Measurements from ENCODE around the gene MAGI2.

Gene MAGI2

DNA sequence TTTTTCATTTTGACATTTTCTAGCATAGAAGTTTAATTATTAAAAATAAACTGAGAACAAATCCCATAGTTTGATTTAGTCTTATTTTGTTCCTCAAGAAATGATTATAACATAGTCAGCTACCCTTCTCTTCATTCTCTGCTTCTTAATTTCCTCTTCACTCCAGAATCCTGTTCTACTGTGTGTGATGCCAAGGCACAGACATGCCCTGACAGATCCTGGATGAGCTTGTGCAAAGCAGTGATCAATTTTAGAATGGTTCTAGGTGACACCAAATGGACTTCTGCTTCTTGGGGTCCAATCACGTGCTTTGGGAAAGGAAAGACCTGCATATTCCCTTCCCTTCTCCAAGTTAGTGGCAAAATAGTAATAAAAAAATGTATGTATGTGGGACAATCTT is 665.6 kb downstream of the MAGI2 start:
- DNase-seq (ENCODE audit: insufficient read length, low spot score) (no peak), FAIRE-seq (no peak)
- TF ChIP-seq SPI1 (IDR thresholded peaks at IDR 0.05; ENCODE audit: low read depth, low read length) (no peak), POLR2AphosphoS5 (IDR thresholded peaks at IDR 0.05; ENCODE audit: low read depth, low read length) (no peak), POLR2A (IDR thresholded peaks at IDR 0.05; ENCODE audit: low read depth, low read length) (no peak), POU2F2 (IDR thresholded peaks at IDR 0.05; ENCODE audit: low read depth, low read length) (no peak), PAX5 (IDR thresholded peaks at IDR 0.05; ENCODE audit: insufficient read depth, low read length, severe bottlenecking) (no peak), TAF1 (IDR thresholded peaks at IDR 0.05; ENCODE audit: low read depth, low read length) (no peak)

DNA sequence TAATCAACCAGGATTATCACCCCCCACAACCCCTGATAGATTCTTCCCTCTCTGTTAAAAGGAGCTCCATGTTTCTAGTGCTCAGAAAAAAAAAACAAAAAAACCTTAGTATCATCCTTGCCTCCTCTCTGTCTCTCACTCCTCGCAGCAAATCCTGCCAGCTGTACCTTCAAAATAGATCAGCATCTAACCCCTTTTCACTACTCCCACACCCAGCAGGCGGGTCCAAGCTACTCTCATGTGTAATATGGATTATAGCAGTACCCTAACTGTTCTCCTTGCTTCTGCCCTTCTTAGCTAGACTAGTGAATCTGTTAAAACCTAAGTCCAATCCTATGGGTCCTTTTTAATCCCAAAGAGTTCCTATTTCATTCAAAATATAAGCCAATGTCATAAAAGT is 667.4 kb downstream of the MAGI2 start:
- DNase-seq (ENCODE audit: insufficient read length, low spot score) (no peak), FAIRE-seq (no peak)
- TF ChIP-seq POLR2A (IDR thresholded peaks at IDR 0.05; ENCODE audit: low read depth, low read length) (no peak), POLR2AphosphoS5 (IDR thresholded peaks at IDR 0.05; ENCODE audit: low read depth, low read length) (no peak), PAX5 (IDR thresholded peaks at IDR 0.05; ENCODE audit: insufficient read depth, low read length, severe bottlenecking) (no peak), TAF1 (IDR thresholded peaks at IDR 0.05; ENCODE audit: low read depth, low read length) (no peak), SPI1 (IDR thresholded peaks at IDR 0.05; ENCODE audit: low read depth, low read length) (no peak)

DNA sequence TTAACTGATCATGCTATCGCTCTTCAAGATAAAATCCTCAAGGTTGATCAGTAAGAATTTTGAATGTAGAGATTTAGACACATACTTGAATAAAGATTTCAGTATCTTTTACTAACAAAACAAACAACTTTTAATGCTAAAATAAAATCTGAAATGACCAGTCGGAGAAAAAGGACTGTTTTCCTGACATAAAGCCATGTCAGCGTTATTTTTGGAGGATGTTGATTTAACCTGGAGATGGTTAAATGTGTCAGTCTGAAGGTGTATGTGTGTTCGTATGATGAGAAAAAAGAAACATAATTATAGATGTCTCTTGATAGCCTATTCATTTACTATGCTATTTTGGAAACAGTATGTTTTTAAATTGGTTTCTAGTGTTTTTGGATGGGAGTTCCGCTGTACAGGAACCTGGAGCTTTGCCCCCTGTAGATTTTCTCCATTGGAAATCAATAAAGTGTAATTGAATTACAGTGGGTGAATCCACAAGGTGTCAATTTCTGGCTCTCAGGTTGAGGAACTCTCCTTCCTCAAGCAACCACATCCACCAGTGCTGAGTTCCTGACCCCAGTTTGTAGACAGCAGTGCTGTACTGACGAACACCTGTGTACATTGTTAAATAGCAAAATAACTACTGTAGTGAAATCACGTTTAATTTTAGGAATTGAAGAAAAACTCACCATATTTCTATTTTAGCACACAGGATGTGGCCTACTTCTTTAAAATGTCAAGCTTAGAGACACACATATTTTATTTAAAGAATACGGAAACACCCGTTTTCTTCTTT is 670.1 kb downstream of the MAGI2 start:
- DNase-seq (ENCODE audit: insufficient read length, low spot score) (no peak), FAIRE-seq (no peak)
- no peak for TF ChIP-seq PAX5 (IDR thresholded peaks at IDR 0.05; ENCODE audit: insufficient read depth, low read length, severe bottlenecking)
- TF ChIP-seq TAF1 (IDR thresholded peaks at IDR 0.05; ENCODE audit: low read depth, low read length), result no peak
- no peak for TF ChIP-seq POU2F2 (IDR thresholded peaks at IDR 0.05; ENCODE audit: low read depth, low read length)
- no peak for TF ChIP-seq POLR2A (IDR thresholded peaks at IDR 0.05; ENCODE audit: low read depth, low read length)
- no peak for TF ChIP-seq SPI1 (IDR thresholded peaks at IDR 0.05; ENCODE audit: low read depth, low read length)
- TF ChIP-seq POLR2AphosphoS5 (IDR thresholded peaks at IDR 0.05; ENCODE audit: low read depth, low read length), result no peak

DNA sequence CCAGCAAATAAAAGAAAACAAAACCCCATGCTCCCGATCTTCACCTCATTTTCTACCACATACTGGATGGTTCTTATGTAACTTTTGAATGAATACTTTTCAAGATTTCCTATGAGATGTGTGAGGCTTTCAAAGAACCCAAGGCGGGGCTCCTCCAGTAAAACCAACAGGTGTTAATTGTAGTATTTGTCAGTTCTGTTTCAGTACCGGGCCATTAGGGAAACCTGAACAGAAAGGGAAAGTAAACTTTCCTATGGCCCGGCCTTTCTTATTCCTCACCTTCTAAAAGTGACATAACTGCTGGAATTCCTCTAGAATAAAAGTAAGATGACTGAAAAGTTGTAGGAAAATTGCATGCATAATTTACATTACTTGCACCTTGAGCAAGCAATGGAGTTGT is 672.9 kb downstream of the MAGI2 start:
- TF ChIP-seq POLR2A (IDR thresholded peaks at IDR 0.05; ENCODE audit: low read depth, low read length) (no peak), SPI1 (IDR thresholded peaks at IDR 0.05; ENCODE audit: low read depth, low read length) (no peak), POU2F2 (IDR thresholded peaks at IDR 0.05; ENCODE audit: low read depth, low read length) (no peak), TAF1 (IDR thresholded peaks at IDR 0.05; ENCODE audit: low read depth, low read length) (no peak), POLR2AphosphoS5 (IDR thresholded peaks at IDR 0.05; ENCODE audit: low read depth, low read length) (no peak), PAX5 (IDR thresholded peaks at IDR 0.05; ENCODE audit: insufficient read depth, low read length, severe bottlenecking) (no peak)
- DNase-seq (ENCODE audit: insufficient read length, low spot score) (no peak), FAIRE-seq (no peak)

DNA sequence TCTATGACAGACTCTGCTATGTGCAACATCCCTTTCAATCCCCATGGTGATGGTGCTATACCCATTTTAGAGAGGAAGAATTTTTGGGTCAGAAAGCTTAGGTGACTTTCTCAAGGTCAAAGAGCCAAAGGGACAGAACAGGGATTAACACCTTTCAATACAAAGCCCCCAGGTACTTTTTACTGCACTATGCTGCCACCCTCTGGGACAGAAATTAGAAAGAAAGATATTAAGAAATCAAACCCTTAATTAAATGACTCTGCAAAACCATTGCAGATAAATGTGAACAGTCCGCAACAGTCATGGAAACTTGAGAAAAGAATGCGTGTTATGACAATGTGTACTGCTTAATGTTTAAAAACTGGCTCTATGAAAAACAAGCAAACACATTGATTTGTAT is 673.7 kb downstream of the MAGI2 start:
- TF ChIP-seq PAX5 (IDR thresholded peaks at IDR 0.05; ENCODE audit: insufficient read depth, low read length, severe bottlenecking) (no peak), SPI1 (IDR thresholded peaks at IDR 0.05; ENCODE audit: low read depth, low read length) (no peak), POU2F2 (IDR thresholded peaks at IDR 0.05; ENCODE audit: low read depth, low read length) (no peak), POLR2A (IDR thresholded peaks at IDR 0.05; ENCODE audit: low read depth, low read length) (no peak), TAF1 (IDR thresholded peaks at IDR 0.05; ENCODE audit: low read depth, low read length) (no peak)
- FAIRE-seq, result no peak
- no peak for DNase-seq (ENCODE audit: insufficient read length, low spot score)

DNA sequence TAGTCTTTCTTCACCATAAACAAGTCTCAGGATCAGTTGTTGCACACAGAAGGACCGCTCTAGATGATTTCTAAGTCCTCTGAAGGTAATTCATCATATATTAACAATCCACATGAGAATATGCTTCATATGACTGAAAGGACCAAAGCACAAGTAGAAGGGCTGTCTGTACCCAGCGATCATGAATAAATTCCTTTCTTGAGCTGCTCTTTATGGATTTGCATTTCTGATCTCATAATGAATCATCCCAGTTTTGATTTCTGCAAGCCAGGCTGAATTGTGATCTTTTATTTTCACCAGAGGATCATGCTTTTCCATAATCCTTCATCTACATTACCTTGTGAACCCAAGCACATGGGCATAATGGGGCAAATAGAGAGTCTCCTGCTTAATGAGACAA is 675.6 kb downstream of the MAGI2 start:
- DNase-seq (ENCODE audit: insufficient read length, low spot score) (no peak), FAIRE-seq (no peak)

DNA sequence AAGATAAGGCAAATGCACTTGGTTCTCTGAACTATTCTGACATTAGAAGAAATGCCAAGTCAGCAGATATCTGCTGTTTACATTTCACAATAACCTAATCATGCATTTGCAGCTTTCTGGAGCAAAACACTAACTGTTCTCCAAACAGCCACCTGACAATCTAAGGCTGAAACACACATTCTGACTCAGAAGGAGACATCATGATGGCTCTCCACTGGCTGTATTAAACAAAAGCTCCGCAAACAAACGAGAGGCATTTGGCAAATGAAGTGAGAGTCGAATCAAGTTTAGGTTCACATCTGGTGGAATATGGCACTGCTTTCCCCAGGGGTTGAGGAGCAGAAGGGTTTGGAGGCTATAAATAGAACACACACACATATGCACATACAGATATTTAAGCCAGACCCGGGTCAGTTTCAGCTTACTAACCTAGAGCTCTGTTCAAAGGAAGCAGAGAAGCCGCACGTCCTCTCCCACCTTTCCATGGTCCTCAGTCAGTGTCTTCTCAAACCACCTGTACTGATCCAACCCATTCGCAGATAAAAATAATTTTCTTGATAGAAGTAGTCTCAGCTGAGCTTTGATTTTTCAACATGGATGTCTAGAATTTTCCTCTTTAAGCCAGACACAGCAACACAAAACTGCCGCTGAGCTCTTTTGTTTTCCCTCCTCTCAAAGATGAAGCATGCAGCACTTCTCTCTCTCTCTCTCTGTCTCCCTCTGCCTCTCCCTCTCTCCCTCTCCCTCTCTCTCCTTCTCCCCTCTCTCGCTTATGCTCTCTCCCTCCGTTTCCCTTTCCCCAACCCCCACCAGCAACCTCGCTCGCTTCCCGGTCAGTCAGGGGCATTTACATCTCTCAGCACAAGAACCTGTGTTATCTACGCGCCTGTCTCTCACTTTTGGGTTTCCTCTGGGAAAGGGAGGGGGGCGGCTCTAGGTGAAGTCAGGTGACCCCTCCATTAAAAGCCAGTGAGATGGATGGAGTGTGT is 682.8 kb downstream of the MAGI2 start:
- peak; percentile 91 for FAIRE-seq
- DNase-seq (ENCODE audit: insufficient read length, low spot score), result no peak
- TF ChIP-seq POU2F2 (IDR thresholded peaks at IDR 0.05; ENCODE audit: low read depth, low read length) (no peak), SPI1 (IDR thresholded peaks at IDR 0.05; ENCODE audit: low read depth, low read length) (no peak), PAX5 (IDR thresholded peaks at IDR 0.05; ENCODE audit: insufficient read depth, low read length, severe bottlenecking) (no peak)

More for the DNA sequence above, 675.6 kb downstream of the MAGI2 start:
- TF ChIP-seq POLR2A (IDR thresholded peaks at IDR 0.05; ENCODE audit: low read depth, low read length) (no peak), SPI1 (IDR thresholded peaks at IDR 0.05; ENCODE audit: low read depth, low read length) (no peak), POU2F2 (IDR thresholded peaks at IDR 0.05; ENCODE audit: low read depth, low read length) (no peak), TAF1 (IDR thresholded peaks at IDR 0.05; ENCODE audit: low read depth, low read length) (no peak)

DNA sequence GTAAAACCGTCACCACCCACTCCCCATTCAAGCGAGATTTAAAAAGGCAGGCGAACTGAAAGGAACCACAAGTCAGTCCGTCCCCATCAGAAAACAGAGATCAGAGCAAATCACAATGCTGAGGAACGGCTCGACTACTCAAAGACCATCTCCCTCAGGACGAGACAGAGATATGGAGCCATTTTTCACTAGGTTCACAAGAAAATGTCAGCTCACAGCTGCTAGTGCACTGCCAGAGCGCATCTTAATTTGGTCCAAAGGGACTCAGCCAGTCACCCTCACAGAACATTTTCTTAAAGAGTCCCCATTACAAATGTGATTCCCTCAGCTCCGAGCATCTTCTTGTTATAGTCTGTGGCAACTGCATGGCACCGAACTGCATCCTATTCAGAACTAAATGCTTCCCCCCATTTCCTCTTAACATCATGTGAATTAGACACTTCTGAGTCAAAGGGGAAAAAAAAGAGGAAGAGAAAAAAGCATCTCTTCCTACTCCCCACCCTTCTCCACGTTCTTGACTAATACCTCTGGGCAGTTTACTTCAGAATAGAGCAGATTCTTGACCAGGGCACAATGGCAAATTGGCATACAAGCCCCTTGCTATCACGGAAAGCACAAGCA is 683.9 kb downstream of the MAGI2 start:
- TF ChIP-seq SPI1 (IDR thresholded peaks at IDR 0.05; ENCODE audit: low read depth, low read length) (peak; percentile 97), POLR2A (IDR thresholded peaks at IDR 0.05; ENCODE audit: low read depth, low read length) (no peak)
- peak; percentile 69 for FAIRE-seq
- no peak for DNase-seq (ENCODE audit: insufficient read length, low spot score)

DNA sequence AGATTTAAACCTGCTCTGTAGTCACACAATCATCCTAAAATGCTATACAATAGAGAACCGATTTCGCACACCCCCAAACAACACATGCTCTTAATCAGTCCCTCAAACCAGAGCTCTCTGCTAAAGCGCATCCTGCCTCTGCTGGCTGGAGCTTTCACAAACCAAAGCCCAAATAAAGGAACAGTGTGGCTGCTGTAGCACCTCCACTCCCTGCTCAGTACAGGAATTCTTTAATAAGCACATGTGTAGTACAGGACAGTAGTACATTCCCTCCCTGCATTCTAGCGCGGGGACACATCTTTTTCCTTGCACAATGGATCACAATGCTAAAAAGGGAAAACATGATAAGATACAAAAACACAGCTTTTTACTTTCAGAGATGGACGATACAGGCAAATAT is 684.6 kb downstream of the MAGI2 start:
- TF ChIP-seq TAF1 (IDR thresholded peaks at IDR 0.05; ENCODE audit: low read depth, low read length), result no peak
- FAIRE-seq, result no peak
- no peak for DNase-seq (ENCODE audit: insufficient read length, low spot score)

Measured in GM12891 (cell line).